ENCODE results near the gene RTRAF.

RTRAF gene

DNA sequence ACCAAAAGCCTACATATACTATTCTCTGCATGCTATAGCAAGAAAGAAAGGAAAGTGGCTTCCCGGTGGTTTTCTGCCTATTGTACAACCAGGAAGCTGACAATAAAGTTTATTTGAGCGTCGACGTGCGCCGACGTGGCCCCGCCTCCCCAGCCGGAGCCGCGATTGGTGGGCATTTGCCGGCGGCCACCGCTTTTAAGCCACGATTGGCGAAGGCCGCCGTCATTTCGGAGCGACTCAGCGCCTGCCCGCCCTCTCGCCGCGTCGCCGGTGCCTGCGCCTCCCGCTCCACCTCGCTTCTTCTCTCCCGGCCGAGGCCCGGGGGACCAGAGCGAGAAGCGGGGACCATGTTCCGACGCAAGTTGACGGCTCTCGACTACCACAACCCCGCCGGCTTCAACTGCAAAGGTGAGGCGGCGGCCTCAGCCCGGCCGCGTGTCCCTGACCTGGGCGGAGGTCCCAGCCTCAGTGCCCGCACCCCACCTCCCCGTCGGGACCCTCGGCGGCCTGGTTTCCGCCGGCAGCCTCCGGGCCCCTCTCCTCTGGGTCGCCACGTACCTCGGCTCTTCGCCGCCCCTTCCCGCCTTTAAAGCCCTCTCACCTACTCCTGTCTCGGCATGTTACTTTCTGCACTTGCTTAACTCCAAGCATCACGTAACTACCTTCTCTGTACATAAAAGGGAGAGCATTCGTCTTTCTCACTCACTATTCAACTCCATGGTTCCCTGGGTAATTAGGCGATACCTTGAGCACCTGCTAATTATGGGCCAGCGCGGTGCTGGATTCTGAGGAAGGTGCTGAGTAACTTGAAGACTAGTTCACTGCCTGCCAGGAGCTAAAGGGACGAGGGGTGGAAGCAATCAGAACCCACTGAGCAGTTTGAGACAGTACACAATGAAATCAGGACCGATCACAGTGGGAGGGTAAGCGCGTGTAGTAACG, at the start of gene RTRAF:
Gene RTRAF (plus strand): TSS at position 254 of the 942 bp plus-strand sequence. CDS start 94 bp downstream, at position 348.
- DNase-seq (ENCODE audit: low read depth in 2 of 2): peak; percentile 86 to 87

DNA sequence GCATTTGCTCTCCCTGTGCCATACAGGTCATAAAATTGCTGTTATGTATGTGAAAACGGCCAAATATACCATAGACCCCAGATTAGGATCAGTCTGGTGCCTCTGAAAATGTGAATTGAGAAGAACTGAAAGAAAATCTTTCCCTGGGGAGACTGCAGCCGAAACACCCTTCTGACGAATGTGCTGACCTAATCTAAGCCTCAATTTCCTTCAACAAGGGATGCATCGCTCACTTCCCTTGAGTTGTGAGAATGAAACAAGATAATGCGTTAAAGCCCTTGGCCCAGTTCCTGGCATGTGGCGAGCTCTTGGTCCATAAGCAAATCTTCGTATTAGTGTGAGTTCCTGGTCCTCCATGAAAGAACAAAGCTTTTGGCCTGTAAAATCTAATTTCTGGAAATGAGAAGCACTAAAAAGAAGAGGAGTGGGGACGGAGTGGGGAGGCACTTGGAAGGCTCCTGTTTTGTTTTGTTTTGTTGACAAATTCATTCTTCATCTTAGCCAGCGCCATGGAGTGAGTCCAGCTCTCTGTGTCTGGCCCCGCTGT, 49.5 kb upstream of the RTRAF start:
- no peak for DNase-seq (ENCODE audit: low read depth in 2 of 2)

GRCh38 chr14:51942971-51943370, 46.4 kb upstream of the RTRAF start:
- no peak for DNase-seq (ENCODE audit: low read depth in 2 of 2)

DNA sequence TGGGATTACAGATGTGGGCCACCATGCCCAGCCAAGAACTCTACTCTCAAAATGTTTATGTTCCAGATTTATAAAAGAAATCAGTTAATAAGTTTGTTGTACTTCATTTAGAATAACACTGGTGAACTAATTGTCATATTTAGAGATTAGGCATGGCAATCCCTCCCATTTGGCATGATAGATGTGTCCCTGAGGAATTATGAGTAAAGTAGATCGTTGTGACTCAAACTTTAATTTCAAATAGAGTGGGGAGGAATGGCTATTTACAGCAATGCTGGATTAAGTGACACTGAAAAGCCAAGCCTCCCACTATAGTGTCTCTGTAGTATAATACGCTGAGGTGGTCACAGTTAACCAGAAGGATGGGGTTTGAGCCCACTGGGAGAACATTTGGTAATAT, 39.3 kb upstream of the RTRAF start:
- no peak for DNase-seq (ENCODE audit: low read depth in 2 of 2)

DNA sequence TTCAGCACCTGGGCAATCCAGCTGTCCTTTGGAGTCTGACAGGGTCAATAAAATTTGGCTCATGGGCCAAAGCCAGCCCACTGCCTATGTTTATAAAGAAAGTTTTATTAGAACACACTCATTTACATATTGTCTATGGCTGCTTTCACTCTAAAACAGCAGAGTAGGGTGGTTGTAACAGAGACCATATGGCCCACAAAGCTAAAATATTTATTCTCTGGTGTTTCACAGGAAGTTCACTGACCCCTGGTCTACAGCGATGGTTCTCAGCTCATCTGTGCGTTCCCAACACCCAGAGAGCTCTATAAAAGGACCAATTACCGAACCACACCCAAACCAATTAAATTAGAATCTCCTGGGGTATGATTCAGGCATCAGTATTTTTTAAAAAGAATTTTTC, 37.7 kb upstream of the RTRAF start:
- DNase-seq (ENCODE audit: low read depth in 2 of 2): no peak

- no peak for DNase-seq (ENCODE audit: low read depth in 2 of 2)
Measured at GRCh38 chr14:51954031-51954430, 35.3 kb upstream of the RTRAF start.

GRCh38 chr14:51954657-51955056, 34.7 kb upstream of the RTRAF start:
- no peak for DNase-seq (ENCODE audit: low read depth in 2 of 2)

DNA sequence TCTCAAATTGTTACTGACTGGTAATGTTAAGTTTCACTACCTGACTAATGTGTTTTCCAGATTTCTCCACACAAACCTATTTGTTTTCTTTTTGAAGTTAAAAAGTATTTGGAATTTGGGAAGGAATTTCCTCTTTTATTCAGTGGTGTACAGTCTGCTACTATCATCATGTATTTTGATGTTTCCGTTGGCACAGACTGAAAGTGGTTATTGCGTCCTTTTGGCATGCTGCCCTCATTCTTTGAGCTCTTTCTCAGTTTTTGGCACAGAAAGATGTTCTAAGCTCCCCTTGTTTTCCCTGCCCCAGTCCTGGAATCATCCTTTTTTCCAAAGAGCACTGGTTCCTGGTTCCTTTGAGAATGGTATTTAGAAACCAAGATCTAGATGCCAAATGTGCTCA, 31.4 kb upstream of the RTRAF start:
- DNase-seq (ENCODE audit: low read depth in 2 of 2): no peak

DNA sequence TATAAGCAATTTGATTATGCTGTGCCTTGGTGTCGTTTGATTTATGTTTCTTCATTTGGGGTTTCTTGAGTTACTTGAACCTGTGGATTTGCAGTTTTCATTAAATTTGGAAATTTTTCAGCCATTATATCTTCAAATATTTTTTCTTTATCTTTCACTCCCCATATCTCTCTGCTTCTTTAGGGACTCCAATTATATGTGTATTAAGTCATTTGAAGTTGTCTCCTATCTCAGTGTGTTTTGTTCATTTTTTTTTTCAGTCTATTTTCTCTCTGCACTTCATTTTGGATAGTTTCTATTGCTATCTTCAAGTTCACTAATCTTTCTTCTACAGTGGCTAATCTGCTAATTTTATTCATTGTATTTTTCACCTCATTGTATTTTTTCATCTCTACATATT, 29.4 kb upstream of the RTRAF start:
- no peak for DNase-seq (ENCODE audit: low read depth in 2 of 2)

DNA sequence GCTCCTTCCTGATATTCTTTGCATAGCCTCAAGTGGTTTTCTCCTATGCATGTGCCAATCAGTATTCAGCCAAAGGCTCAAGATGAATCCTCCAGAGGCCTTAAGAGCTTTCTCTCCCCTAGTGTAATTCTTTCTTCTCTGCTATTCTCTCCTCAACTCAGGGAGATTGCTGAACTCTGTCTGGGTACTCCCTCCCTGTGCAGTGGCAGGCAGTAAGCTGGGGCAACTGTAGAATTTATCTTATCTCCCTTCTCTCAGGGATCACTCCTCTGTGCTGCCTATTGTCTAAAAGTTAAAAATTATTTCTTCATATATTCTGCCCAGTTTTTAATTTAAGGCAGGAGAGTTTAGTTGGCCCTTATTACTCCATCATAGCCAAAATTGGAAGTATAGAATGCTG, 28.5 kb upstream of the RTRAF start:
- no peak for DNase-seq (ENCODE audit: low read depth in 2 of 2)

DNA sequence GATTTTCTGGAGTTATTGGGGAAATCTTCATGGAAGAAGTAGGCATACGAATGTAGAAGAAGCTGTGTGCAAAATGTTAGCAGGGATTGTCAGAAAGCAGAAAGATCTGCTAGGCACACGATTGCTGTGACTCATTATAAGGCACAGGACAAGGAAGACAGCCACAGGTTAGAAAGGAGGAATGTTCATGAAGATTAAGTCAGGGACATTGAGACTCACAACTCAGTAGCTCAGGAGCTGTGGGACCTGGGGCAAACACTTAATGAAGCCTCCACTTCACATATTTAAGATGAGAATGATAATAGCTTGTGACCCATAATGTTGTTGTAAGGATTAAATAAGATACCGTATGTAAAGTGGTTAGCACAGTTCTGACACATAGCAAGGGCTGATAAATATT, 26.6 kb upstream of the RTRAF start:
- DNase-seq (ENCODE audit: low read depth in 2 of 2): no peak

GRCh38 chr14:51963286-51963685, 26.1 kb upstream of the RTRAF start:
- no peak for DNase-seq (ENCODE audit: low read depth in 2 of 2)

DNA sequence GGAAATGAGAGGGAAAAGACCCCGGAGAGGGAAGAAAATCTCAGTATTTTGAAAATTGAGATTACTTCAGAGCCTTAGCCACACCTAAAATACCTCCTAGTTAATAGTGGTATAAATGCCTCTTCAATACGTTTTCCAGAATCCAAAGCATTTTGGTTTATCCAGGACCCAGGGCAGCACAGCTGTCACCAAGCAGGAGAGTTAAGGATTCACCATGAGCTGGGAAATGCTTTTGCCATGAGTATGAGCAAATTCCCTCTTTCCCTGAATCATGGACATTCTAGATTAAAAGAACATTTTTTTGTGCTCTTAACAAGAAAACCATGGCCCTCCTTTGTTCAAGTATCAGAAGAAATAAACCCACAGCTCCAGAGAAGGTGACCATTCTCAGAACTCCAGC, 21.8 kb upstream of the RTRAF start:
- no peak for DNase-seq (ENCODE audit: low read depth in 2 of 2)

DNA sequence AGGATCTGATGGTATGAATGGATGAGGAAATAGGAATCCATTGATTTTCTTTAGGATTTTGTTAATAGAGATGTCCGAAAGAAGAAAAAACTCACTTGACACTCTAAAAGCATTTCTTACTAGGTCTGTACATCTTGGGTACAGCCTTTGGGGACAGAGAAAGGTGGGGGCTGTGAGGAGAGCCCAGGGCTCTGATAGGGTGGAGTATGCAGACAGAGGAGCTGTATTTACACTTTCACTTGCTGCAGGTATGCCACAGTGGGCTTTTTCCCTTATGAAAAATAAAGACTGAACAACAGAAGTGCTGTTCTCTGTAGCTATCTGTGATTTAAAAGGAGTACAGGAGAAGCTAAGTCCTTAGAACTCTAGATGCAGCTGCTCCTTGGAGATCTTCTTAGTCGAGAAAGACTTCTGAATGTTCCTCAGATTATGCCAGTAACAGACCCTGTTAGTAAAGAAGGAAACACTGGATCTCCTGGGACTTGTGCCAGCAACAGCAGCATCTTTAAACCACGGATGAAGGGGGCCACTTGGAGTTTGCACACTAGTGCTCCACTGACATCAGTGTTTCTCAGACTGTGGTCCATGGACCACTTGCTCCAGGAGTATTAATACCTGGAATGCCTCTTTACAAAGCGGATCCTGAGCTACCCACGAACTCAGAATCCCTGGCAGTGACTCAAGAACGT, 19.4 kb upstream of the RTRAF start:
- DNase-seq (ENCODE audit: low read depth in 2 of 2): no peak

DNA sequence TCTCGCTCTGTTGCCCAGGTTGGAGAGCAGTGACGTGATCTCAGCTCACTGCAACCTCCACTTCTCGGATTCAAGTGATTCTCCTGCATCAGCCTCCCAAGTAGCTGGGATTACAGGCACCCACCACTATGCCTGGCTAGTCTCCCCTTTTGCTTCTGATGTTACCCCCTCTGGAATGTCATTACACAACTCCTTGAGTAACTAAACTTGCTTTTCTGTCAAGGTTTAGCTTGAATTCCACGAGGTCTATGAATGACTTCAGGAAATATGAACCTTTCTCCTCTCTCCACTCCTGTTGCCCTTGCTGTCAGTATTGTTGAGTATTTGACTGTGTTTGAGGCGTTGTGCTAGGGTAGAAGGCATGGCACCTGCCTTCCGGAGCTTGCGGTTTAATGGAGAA, 16.8 kb upstream of the RTRAF start:
- no peak for DNase-seq (ENCODE audit: low read depth in 2 of 2)

- DNase-seq (ENCODE audit: low read depth in 2 of 2): no peak
Measured at GRCh38 chr14:51977075-51977474, 12.3 kb upstream of the RTRAF start.

- no peak for DNase-seq (ENCODE audit: low read depth in 2 of 2)
Measured at GRCh38 chr14:51978681-51979085, 10.7 kb upstream of the RTRAF start.

DNA sequence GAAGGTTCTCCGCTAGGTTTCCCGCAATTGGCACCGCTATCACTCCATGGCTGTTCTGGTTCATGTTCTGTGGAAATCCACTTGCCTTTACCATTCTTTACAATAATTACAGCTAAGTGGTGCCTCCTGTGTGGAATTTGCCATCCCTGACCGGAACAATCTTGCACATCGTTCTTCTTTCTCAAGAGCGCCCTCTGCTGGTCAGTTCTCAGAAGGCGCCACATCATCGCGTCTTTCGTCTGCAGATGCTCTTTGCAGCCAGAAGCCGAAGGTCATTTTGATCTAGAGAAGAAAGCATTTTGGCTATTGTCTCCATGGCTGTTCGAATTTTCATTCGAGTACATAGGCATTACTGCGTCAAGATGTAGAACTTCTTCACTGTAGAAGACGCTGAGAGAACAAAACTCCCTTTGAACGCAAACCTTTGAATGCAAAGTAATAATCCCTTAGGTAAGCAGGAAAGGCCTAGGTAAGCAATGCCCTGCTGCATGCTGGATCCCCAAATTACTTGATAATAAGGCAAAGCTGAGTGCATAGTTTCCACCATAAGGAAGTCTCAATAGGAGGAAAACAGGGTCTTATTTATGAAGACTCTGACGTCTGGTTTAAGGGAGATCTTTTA, 10.1 kb upstream of the RTRAF start:
- DNase-seq (ENCODE audit: low read depth in 2 of 2): peak; percentile 80 to 85

DNA sequence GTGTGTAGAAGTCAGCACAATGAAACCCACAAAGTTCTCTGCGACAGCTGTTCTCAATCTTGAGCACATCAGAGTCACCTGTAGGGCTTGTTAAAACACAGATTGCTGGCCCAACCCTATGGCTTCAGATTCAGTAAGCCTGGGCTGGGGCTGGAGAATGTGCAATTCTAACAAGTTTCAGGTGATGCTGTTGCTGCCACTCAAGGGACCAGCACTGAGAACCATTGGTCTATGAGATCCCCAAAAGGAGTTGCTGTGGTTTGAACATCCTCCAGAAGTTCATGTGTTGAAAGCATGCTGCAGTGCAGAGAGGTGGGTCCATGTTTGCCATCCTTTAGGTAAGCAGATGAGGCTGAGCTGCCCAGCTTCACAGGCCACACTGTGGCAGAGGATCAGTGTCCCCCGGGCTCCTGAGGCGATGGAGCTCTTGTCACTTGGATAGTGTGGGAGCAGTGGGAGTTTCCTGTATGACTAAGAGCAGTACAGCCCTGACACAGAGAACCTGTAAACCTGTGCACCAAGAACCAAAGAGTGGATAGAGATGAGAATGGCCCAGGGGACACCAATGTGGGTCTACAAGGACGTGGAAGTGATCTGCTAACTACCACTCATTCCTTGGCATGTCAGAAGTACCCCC, 8.0 kb upstream of the RTRAF start:
- DNase-seq (ENCODE audit: low read depth in 2 of 2): no peak

- no peak for DNase-seq (ENCODE audit: low read depth in 2 of 2)
Measured at GRCh38 chr14:51988221-51988620, 1.1 kb upstream of the RTRAF start.

DNA sequence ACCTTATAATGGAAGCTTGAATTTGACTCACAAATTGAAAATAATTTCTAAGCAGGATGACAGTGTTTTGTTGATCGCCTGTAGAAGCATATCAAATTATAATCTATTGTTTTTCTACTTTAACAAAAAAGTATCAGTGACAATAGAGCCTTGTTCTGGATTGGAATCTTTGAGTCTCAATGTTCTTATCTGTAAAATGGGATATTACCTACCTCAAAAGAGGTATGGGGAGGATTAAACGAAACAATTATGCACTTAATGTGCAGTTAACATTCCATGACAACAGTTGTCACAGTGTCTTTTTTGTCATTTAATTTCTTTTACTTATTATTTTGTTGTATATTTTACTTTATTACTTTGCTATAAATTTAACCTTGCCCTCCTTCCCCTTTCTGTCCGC, 1.1 kb downstream of the RTRAF start:
- DNase-seq (ENCODE audit: low read depth in 2 of 2): no peak

Measured in activated CD4-positive, alpha-beta T cell treated with anti-CD3 and anti-CD28 coated beads for 24 hours (primary cell).